ENCODE data around the gene HLCS. TPM values are rescaled to one million over a fixed set of nuclear protein-coding genes. Genes with fewer than 3 reads are reported as not detected.

Gene HLCS
- total RNA-seq, 1 donor from 2014 or later, result 15.9 TPM

GRCh38 chr21:36850372-36850771, 116.1 kb downstream of the HLCS start:
- TF ChIP-seq, protein P1, sequence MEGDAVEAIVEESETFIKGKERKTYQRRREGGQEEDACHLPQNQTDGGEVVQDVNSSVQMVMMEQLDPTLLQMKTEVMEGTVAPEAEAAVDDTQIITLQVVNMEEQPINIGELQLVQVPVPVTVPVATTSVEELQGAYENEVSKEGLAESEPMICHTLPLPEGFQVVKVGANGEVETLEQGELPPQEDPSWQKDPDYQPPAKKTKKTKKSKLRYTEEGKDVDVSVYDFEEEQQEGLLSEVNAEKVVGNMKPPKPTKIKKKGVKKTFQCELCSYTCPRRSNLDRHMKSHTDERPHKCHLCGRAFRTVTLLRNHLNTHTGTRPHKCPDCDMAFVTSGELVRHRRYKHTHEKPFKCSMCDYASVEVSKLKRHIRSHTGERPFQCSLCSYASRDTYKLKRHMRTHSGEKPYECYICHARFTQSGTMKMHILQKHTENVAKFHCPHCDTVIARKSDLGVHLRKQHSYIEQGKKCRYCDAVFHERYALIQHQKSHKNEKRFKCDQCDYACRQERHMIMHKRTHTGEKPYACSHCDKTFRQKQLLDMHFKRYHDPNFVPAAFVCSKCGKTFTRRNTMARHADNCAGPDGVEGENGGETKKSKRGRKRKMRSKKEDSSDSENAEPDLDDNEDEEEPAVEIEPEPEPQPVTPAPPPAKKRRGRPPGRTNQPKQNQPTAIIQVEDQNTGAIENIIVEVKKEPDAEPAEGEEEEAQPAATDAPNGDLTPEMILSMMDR (IDR thresholded peaks at IDR 0.05; ENCODE audit: partially characterized antibody, unreplicated experiment), result no peak
- no peak for DNase-seq
- Mint-ChIP-seq H3K27me3 (ENCODE audit: unreplicated experiment) (no peaks in the 10 kb centered on the region), H3K27ac (ENCODE audit: unreplicated experiment) (no peak overlapping the region), H3K36me3 (ENCODE audit: unreplicated experiment) (no peaks in the 10 kb centered on the region), H3K9me3 (ENCODE audit: unreplicated experiment) (no peaks in the 10 kb centered on the region), H3K4me1 (ENCODE audit: low read depth, unreplicated experiment) (peaks cover 7% of the 10 kb centered on the region), H3K4me3 (ENCODE audit: unreplicated experiment) (no peak overlapping the region)

- Mint-ChIP-seq H3K36me3 (ENCODE audit: unreplicated experiment) (no peaks in the 10 kb centered on the region), H3K27me3 (ENCODE audit: unreplicated experiment) (no peaks in the 10 kb centered on the region), H3K4me1 (ENCODE audit: low read depth, unreplicated experiment) (peaks cover 7% of the 10 kb centered on the region), H3K4me3 (ENCODE audit: unreplicated experiment) (no peak overlapping the region), H3K27ac (ENCODE audit: unreplicated experiment) (no peak overlapping the region), H3K9me3 (ENCODE audit: unreplicated experiment) (no peaks in the 10 kb centered on the region)
- TF ChIP-seq, protein P1 (IDR thresholded peaks at IDR 0.05; ENCODE audit: partially characterized antibody, unreplicated experiment), result no peak
- DNase-seq, result no peak
Observed at GRCh38 chr21:36849461-36850105, 116.9 kb downstream of the HLCS start.

GRCh38 chr21:36848730-36849274, 117.7 kb downstream of the HLCS start:
- Mint-ChIP-seq H3K4me3 (ENCODE audit: unreplicated experiment) (no peak overlapping the region), H3K27me3 (ENCODE audit: unreplicated experiment) (no peaks in the 10 kb centered on the region), H3K4me1 (ENCODE audit: low read depth, unreplicated experiment) (peaks cover 3% of the 10 kb centered on the region), H3K36me3 (ENCODE audit: unreplicated experiment) (no peaks in the 10 kb centered on the region), H3K9me3 (ENCODE audit: unreplicated experiment) (no peaks in the 10 kb centered on the region), H3K27ac (ENCODE audit: unreplicated experiment) (no peak overlapping the region)
- DNase-seq, result no peak
- TF ChIP-seq, protein P1 (IDR thresholded peaks at IDR 0.05; ENCODE audit: partially characterized antibody, unreplicated experiment), result no peak

DNA sequence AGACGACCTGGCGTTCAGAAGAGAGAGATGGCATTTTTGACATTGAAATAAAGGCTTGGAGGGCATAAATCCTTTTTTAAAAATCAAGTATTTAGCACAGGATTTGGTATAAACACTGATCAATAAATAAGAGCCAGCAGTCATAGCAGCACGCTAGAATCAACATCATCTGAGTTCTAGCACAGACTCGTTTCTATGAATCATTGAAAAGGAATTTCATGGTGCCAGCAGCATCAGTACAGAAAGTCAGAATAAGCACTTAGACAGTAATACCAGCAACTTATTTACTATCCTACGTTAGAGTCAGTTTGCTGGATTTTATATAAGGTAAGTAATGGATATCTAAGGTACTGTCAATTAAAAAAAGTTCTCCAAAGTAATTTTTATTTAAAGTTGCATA, 119.3 kb downstream of the HLCS start:
- DNase-seq, result no peak

GRCh38 chr21:36846631-36847030, 119.8 kb downstream of the HLCS start:
- Mint-ChIP-seq H3K4me3 (ENCODE audit: unreplicated experiment) (no peak overlapping the region), H3K4me1 (ENCODE audit: low read depth, unreplicated experiment) (peaks cover 3% of the 10 kb centered on the region), H3K9me3 (ENCODE audit: unreplicated experiment) (no peaks in the 10 kb centered on the region), H3K27ac (ENCODE audit: unreplicated experiment) (no peak overlapping the region), H3K27me3 (ENCODE audit: unreplicated experiment) (no peaks in the 10 kb centered on the region), H3K36me3 (ENCODE audit: unreplicated experiment) (no peaks in the 10 kb centered on the region)
- DNase-seq, result no peak
- TF ChIP-seq, protein P1 (IDR thresholded peaks at IDR 0.05; ENCODE audit: partially characterized antibody, unreplicated experiment), result no peak

More for the DNA sequence above, 119.3 kb downstream of the HLCS start:
- Mint-ChIP-seq H3K36me3 (ENCODE audit: unreplicated experiment) (no peaks in the 10 kb centered on the region), H3K27me3 (ENCODE audit: unreplicated experiment) (no peaks in the 10 kb centered on the region), H3K4me1 (ENCODE audit: low read depth, unreplicated experiment) (peaks cover 3% of the 10 kb centered on the region), H3K4me3 (ENCODE audit: unreplicated experiment) (no peak overlapping the region), H3K27ac (ENCODE audit: unreplicated experiment) (no peak overlapping the region), H3K9me3 (ENCODE audit: unreplicated experiment) (no peaks in the 10 kb centered on the region)
- TF ChIP-seq, protein P1 (IDR thresholded peaks at IDR 0.05; ENCODE audit: partially characterized antibody, unreplicated experiment), result no peak
